22Rv1 (cell line): Measurements from ENCODE around the gene FAM168B.

ENCODE experiments used
- ZFX ChIP-seq: fragments of 450-650 bp; IDR thresholded peaks from 2 replicates; pipeline ENCODE4 v1.6.1; 2017; ENCODE audit warnings: antibody characterized with exemption, borderline replicate concordance
- TF ChIP-seq, protein P1 (sequence below): fragments of 450-650 bp; IDR thresholded peaks from 2 replicates; pipeline ENCODE4 v1.5.1; 2017; ENCODE audit warnings: mild to moderate bottlenecking

DNA sequence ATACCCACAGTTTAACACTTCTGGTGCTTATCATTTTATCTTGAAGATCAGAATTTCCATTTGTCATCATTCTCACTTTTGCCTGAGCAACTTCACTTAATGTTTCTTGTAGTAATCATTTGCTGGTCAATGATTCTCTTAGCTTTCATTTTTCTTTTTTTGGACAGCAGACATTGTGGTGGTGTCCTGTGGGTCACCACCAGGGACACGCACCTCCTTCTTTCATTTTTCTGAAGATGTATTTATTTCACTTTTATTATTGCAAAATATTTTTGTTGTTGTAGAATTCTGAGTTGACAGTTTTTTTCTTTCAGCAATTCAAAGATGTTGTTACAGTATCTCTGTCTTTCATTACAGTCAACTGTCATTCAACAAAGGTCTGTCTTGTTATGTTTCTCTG lies 84.3 kb downstream of the FAM168B start:
- TF ChIP-seq, protein P1, sequence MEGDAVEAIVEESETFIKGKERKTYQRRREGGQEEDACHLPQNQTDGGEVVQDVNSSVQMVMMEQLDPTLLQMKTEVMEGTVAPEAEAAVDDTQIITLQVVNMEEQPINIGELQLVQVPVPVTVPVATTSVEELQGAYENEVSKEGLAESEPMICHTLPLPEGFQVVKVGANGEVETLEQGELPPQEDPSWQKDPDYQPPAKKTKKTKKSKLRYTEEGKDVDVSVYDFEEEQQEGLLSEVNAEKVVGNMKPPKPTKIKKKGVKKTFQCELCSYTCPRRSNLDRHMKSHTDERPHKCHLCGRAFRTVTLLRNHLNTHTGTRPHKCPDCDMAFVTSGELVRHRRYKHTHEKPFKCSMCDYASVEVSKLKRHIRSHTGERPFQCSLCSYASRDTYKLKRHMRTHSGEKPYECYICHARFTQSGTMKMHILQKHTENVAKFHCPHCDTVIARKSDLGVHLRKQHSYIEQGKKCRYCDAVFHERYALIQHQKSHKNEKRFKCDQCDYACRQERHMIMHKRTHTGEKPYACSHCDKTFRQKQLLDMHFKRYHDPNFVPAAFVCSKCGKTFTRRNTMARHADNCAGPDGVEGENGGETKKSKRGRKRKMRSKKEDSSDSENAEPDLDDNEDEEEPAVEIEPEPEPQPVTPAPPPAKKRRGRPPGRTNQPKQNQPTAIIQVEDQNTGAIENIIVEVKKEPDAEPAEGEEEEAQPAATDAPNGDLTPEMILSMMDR, result no peak
- no peak for TF ChIP-seq ZFX
